Liver (tissue), 3 donors: ENCODE results near the gene ASB11.

Experiments used
- MAX ChIP-seq: IDR thresholded peaks from 2 replicates; pipeline ENCODE4 v1.6.1; 2016; ENCODE audit warnings: antibody characterized with exemption
- REST ChIP-seq: IDR thresholded peaks from 2 replicates; pipeline ENCODE4 v1.6.1; 2016; ENCODE audit warnings: antibody characterized with exemption, mild to moderate bottlenecking
- RXRA ChIP-seq, 2 donors: IDR thresholded peaks; 2 replicates each; pipeline ENCODE4 v1.6.1; 2017 to 2018; ENCODE audit warnings: antibody characterized with exemption in 2 of 2, mild to moderate bottlenecking in 1 of 2
- TF ChIP-seq, protein P1 (sequence below): fragments of 150-350 bp; IDR thresholded peaks from 2 replicates; pipeline ENCODE4 v1.5.1; 2017; ENCODE audit warnings: improper control_type of control experiment, low read depth, low read length; ENCODE audit not compliant: missing input control
- donor health status: healthy.
- donor health status: healthy.

GRCh38 chrX:15334561-15334960, 19.1 kb upstream of the ASB11 start:
- TF ChIP-seq, protein P1, sequence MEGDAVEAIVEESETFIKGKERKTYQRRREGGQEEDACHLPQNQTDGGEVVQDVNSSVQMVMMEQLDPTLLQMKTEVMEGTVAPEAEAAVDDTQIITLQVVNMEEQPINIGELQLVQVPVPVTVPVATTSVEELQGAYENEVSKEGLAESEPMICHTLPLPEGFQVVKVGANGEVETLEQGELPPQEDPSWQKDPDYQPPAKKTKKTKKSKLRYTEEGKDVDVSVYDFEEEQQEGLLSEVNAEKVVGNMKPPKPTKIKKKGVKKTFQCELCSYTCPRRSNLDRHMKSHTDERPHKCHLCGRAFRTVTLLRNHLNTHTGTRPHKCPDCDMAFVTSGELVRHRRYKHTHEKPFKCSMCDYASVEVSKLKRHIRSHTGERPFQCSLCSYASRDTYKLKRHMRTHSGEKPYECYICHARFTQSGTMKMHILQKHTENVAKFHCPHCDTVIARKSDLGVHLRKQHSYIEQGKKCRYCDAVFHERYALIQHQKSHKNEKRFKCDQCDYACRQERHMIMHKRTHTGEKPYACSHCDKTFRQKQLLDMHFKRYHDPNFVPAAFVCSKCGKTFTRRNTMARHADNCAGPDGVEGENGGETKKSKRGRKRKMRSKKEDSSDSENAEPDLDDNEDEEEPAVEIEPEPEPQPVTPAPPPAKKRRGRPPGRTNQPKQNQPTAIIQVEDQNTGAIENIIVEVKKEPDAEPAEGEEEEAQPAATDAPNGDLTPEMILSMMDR: no peak
- TF ChIP-seq RXRA (IDR thresholded peaks at IDR 0.05) (no peak), MAX (no peak), REST (no peak)
